Umbilical cord (tissue), 2 donors: ENCODE measurements around the gene TSPEAR. TPM values are rescaled to one million over a fixed set of nuclear protein-coding genes. Genes with fewer than 3 reads are reported as not detected.

ENCODE experiments used
- DNase-seq: peaks from one replicate; pipeline ENCODE4 v3.0.0-alpha.2; 2015; ENCODE audit warnings: low spot score
- total RNA-seq: library from RNA; depleted of rRNA; stranded (reverse); fragments of >200 nt; gene quantifications from one replicate; pipeline ENCODE4 v1.2.3, GENCODE V29; 2014; ENCODE audit warnings: low replicate concordance; ENCODE audit not compliant: insufficient read depth

TSPEAR gene
- total RNA-seq, 1 donor from 2014 or later: not detected

DNA sequence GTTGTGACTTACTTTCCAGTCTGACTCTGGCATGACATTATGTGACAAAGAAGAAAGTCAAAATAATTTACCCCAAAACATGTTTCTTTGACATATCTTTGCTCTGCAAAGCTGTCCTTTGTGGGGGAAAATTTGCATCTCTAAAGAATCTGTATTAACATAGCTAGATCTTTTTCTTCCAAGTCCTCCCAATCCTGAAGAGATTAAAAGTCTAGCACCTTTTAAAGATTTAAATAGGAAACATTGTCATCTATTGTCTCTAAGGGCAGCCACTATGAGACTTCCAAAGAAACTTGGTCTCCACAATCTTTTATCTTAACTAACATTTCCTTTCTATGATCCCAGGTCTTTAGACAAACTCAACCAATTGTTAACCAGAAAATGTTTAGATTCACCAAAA is 240.0 kb downstream of the TSPEAR start:
- DNase-seq: no peak

DNA sequence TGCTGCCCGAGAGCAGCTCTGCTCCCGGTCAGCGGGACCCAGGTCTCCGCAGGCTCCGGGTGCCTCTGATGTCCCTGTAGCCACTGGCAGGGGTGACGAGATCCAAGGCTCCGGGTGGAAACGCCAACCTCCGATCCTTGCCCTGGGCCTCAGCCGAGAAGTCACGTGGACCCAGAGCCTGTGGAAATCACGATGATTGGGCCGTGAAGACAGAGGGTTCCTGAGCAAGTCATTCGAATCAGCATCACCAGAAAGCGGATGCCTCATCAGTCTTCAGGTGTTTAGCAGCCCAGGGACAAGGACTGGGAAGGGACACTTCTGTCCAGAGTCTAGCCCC is 243.5 kb downstream of the TSPEAR start:
- DNase-seq: no peak

DNA sequence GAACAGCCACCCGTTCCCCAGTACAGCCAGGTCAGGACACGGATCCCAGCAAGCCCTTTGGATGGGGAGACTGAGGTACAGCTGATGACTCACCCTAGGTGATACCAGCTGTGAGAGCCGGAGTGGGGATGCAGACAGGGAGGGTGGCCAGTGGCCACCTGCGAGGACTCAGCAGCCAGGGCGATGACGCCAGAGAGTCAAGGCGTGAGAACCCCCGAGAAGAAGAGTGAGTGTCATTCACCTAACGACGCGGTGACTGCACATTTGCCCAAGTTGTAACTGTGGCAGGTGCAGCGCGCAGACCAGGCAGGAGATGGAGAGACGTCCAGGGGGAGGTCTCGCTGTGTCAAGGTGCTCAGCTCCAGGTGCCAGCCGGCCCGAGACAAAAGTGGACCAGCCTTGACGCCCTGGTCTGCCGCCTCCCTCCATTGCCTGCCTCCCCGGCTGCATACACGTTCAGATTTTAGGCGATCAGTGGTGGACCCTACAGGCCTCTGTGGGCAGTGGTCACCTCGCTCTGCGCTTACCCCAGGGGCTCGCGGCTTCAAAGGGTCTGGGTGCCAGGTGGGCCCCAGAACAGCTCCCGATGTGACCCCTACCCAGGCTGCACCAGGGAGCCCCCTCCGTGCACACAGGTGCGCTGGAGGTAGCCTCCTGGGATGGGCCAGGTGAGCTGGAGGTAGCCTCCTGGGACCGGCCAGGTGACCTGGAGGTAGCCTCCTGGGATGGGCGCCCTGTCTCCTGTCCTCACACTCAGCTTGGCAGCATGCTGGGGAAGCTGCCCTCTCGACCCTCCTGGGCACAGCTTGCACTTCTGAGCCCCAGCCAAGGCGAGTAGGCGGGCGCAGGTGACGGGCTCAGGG is 244.1 kb downstream of the TSPEAR start:
- no peak for DNase-seq

DNA sequence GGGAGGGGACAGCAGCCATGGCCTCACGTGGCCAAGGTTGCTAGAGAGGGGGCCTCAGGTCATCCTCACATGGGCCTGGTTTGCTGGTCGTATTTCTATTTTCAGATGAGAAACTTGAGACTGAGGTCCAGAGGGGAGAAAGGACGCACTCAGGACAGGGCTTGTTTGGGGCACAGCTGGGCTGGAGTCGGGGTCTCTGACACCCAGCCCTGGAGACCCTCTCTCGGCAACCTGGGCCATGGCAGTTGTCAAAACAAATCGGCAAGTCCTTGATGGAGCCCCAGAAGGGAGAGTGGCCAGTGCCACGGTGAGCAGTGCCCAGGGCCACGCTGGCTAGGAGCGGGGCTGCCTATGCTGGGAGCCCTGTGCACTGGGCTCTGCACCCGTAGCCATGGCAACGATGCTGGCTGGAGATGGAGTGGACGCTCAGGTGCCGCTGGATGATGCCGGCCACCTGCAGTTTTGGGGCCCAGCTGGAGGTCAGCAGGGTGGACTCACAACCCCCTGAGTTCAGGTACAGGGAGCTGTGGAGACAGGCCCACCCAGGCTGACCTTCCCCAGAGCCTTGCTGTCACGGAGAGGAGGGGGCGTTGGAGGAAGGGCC is 244.9 kb downstream of the TSPEAR start:
- no peak for DNase-seq

DNA sequence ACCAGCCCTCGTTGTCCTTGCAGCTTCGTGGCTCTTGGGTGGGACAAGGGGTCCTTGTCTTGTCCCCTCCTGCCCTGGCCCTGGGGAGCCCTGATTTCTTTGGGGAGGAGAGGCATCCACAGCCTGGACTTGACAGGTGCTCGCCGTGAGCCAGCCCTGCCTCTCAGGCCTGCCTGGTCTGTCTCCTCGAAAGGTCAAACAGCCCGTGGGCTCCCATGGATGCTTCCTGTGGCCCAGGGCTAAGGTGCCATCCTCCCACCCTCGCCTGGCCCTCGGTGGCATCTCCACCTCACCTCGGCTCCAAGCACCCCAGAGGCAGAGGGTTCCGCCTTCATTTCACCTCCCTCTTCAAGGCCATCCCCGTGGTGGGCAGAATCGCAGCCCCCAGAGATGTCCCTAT is 247.0 kb downstream of the TSPEAR start:
- no peak for DNase-seq

DNA sequence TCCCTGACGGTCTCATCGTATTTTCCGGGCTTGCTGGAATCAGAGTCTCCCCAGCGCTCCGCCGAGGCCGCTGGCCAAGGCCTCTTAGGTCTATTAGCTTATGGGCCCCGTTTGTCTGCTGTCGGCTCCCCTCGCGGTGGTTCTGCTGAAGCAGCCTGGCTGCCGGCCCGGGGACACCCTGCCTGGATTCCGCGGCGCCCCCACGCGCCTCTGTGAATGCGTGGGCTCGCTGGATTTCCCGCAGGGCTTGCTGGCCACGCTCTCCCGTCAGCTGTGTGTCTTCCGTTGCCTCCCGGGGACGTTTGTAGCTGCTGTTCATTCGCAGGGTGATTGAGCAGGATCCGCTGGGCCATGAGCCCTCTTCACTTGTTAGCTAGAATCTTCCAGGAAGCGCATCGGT is 247.6 kb downstream of the TSPEAR start:
- no peak for DNase-seq

DNA sequence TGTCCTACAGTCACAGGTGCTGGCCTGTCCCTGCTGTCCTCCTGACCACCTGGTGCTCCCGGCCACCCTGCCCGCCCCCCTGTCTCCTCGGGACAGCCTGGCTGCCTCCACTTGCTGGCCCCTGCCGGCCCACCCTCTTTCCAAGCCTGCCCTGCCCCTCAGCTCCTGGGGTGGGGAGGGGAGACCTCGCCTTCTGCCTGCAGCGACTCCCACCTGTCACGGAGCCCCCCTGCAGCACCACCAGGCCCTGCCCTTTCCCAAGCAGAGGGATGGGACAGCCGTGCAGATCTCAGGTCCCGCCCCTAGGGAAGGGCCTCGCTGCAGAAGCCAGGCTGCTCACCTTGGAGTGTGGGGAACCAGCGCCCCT is 248.6 kb downstream of the TSPEAR start:
- DNase-seq: no peak

DNA sequence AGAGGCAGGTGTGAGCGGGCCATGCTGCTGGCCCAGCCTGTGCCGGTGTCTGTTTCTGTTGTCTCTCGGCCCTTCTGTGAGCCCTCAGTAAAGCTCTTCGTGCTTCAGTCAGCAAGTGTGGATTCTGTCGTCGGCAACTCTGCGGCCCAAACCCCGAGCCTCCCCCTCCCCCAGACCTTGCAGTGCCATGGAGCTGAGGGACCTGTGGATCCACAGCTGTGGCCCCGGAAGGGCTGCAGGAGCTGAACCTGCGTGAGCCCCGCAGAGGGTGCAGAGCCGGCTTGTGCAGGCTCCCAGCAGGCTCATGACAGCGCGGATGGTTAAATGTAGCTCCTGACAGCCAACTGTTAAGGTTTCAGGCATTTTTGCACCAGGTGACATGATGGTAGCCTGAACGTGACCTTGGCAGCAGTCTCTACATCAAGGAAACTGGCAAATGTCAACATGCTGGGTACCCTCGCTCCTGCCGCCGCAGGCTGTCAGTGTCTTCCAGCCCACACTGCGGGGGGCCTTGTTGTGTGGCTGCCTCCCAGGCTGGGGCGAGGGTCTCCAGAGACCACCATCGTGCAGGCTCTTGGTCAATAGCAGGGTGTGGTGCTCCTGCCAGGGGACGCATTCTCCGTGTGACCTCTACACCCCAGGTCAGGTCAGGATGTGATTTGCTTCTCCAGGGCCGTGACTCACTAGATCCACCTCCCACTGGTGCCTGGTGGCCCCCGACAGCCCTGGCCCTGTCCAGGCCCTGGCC is 249.1 kb downstream of the TSPEAR start:
- no peak for DNase-seq

DNA sequence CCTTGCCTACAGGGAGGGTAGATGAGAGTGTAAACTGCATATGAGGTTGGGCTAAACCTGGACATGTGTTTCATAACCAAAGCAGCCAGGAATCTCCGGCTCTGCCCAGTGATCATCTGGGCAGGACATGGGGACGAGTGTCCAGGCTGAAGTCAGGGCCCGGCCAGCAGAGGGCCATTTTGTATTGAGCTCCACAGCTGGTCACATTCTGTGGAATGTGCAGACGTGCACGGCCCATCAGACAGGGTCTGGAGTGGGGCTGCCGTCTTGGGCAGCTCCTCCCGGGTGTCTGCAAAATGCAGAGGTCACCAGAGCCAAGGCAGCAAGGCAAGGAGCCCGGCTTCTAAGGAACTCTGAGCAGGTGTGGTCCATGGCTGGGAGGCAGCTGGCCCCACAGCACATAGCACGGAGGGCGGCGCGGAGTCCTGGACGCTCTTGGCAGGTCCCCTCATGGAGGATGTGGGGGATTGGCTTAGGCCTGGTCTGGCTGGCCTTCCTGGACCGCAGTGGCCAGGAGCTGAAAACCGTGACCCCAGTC is 249.8 kb downstream of the TSPEAR start:
- no peak for DNase-seq

DNA sequence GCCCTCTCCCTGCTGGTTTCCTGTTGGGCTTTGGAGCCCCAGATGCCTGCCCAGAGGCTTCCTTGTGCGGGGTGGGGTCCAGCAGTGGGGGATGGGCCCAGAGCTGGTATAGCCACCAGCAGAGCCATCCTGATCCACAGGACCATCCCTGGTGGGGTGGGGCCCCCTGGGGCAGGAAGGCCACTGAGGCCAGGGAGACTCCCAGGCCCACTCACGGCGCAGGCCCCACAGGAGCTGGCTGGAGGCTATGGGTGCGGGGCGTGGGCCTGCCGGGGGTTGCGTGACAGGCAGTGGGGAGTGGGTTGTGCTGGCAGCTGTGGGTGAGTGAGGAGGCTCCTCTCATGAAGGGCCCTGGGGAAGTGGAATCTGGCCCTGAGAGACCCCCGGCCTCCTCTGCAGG is 250.4 kb downstream of the TSPEAR start:
- no peak for DNase-seq

DNA sequence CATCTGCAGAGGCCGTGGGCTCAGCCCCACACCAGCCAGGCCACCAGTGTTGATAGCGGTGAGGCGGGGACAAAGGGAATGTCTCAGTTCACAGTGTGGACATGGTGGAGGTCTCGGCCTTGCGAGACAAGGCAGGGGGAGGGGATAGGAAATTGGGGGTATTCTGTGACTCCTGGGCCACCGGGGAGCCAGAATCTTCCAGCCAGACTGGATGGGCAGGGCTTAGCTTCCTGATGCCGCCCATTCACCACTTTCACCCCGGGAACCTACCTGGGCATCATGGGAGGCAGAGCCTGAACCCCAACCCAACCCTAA is 251.0 kb downstream of the TSPEAR start:
- no peak for DNase-seq

DNA sequence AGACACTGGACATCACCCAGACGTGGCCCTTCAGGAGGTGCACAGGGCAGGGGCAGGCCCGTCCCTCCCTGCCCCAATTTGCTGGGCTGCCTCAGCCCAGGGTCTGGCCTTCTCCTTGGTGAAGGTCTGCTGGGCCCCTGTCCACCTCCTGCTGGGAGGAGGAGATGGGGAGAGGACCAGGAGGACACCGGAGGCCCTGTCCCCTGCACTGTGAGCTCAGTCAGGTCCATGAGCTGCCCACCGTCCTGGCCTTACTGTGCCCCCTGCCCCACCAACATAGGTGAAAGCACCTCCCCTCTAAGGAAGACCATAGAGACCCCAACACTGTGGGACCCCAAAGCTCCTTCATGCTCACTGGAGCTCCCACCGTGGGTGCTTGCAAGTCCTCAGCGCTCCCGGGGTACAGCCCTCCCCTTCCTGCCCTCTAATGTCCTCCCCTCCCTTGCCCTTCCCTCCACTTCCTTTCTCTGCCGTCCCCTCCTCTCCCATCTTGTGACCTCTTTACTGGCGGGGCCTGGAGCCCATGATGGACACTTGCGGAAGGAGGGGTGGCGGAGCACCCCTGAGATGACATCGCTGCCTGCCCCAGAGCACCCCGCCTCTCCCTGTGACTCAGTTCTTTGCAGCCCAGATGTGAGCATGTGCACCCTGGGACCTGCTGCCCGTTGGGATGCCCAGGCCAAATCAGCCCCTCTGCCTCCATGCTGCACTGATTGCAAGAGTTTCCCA is 251.5 kb downstream of the TSPEAR start:
- no peak for DNase-seq

DNA sequence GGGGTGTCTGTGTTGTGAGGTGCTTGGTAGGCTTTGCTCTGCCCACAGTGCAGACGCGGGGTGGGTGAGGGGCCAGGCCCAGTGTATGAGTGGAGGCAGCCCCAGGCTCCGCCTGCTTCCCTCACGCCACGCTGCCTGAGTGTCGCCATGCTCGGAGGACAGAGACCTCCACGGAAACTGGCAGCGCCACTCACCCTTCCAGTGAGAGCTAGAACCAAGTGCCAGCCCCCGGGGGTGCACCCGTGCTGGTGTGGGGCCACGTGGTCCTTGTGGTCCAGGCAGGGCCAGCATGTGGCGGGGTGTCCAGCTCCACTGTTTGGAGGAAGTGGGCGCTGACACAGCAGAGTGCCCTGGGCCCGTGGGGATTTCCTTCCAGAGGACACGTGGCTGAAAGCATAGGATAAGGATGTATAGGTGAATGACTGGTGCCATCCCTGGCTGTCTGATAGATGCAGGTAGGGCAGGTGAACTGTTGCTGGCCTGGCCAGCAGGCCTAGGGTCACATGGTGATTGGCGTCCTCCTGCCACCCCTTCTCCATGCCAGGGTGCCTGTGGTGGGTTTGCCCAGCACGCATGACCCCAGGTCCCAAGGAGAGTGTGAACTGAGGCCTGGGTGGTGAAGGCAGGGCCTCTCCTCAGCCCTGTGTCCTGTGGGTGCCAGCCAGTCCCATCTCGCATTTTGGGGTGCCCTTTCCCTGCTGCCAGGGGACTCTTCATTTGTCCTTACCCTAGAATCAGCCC is 252.2 kb downstream of the TSPEAR start:
- DNase-seq: no peak

DNA sequence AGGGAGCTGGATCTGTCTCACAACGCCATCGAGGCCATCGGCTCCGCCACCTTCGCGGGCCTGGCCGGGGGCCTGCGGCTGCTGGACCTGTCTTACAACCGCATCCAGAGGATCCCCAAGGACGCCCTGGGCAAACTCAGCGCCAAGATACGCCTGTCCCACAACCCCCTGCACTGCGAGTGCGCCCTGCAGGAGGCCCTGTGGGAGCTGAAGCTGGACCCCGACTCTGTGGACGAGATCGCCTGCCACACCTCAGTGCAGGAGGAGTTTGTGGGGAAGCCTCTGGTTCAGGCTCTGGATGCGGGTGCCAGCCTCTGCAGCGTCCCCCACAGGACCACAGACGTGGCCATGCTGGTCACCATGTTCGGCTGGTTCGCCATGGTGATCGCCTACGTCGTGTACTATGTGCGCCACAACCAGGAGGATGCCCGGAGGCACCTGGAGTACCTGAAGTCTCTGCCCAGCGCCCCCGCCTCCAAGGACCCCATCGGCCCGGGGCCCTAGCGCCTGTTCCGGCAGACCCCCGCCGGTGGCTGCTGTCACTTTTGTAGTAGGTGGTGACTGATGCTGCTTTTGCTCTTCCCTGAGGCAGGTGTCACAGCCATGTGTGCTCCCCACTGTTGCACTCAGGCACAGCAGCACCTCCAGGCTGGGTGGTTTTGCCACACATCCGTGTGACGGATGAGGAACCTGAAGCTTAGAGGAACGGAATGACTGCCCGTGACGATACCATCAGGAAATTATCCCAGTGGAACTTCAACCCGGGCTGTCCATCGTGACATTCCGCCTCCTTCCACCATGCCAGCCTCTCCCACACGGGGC is 254.2 kb downstream of the TSPEAR start:
- no peak for DNase-seq

DNA sequence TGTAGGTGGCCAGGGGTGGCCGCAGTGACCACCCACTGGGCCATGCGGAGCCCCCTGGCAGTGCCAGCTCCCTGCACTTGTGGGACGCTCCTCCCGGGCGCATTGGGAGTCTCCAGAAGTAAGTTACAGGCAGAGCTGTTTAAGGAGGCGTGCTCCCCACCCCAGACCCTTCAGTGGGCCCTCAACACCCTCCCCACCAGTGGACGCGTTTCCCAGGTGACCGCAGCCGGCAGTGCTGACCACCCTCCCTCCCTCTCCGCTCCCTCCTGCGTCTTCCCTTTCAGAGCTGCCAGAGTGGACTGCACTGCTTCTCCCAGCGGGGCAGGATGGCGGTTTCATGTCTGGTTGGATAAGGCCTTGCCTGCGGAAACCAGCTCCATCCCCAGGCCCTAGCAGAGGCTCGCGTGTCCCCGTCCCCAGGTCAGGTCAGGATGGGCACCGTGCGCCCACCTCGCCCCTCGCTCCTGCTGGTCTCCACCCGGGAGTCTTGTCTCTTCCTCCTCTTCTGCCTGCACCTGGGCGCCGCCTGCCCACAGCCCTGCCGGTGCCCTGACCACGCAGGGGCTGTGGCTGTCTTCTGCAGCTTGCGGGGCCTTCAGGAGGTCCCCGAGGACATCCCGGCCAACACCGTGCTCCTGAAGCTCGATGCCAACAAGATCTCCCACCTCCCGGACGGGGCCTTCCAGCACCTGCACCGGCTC is 255.0 kb downstream of the TSPEAR start:
- DNase-seq: no peak

DNA sequence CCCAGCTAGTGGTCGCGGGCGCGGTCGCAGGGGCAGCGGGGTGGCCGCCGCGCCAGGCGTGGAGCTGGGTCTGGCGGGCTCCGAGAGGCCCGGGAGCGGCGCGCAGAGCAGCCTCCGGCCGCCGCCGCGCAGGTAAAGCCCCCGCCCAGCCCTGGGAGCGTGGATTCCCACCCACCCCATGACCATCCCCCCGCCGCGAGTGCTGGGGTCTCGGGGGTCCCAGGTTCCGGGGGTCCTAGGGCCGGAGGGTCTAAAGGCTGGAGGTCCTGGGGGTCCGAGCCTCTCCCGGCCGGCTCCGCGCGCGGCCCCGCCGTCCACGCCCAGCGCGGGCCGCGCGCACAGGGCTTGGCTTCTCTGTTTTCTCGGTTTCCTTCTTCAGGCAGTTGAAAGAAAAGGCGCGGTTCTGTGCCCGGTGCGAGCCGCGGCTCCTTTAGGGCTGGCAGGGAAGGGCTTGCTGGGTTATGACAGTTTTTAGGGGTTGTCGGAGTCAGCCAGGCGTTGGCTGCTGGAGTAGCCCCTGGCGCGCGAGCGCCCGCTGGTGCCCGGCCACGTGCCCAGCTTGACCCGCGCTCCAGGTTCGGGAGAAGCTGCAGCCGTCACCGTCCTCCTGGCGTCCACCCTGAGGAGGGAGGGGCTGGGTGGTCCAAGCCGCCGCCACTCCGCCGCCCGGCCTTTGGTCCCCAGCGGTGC is 255.7 kb downstream of the TSPEAR start:
- DNase-seq: peak; percentile 41

DNA sequence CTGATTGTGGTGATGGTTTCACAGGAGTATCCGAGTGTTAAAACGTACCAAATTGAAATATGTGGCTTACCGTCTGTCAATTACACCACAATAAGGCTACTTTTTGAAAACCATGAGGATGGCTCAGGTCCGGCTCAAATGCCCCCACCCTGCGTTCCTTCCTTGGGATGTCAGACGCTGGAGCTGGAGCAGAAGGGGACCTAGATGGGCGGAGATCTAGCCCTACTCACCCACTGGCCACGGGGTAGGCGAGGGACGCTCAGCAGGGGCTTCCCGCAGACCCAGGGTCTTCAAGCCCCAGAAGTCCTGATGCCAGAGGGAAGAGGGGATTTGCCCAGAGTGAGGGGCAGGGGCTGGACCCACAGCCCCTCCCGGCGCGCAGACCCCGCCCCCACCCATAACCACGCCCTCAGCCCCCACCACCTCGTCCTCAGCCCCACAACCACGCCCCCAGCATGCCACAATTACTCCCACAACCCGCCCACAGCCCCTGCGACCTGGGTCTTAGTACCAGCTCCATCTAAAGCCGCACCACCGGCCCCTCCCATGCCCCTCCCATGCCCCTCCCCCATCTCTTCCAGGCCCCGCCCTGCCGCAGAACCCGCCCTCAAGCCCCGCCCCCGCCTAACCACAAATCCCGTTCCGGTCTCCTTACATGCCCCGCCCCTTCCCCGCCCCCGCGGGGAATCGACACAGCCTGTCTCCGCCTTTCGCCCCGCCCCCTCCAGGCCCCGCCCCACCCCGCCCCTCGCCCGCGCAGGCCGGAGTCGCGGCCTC is 256.4 kb downstream of the TSPEAR start, which contains the start of gene LRRC3:
Gene LRRC3 (plus strand): TSS at position 764 of the 777 bp plus-strand sequence. CDS start 1,135 bp downstream, outside the sequence.
- peak; percentile 65 for DNase-seq

DNA sequence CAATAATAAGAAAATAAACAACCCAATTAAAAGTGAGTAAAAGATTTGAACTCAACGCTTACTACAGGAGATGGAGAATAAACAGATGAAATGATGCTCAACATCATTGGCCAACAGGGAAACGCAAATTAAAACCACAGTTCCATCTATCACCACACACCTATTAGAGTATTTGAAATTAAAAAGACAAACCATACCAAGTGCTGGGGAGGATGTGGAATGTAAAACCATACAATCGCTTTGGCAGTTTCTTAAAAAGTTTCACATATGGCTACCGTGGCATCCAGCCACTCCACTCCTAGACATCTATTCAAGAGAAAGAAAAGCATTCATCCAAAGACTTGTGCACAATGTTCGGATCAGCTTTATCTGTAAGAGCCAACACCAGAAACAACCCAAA is 257.3 kb downstream of the TSPEAR start:
- DNase-seq: no peak
